HepG2 (cell line): Measurements from ENCODE around the gene GRK5. TPM values are rescaled to one million over a fixed set of nuclear protein-coding genes. Genes with fewer than 3 reads are reported as not detected.
A peak's percentile ranks its signal among the peaks of the same experiment; 100 is the strongest.

Source experiments
- EED ChIP-seq: sonication (generic); formaldehyde crosslinking; IDR thresholded peaks from 2 replicates; pipeline ENCODE4 v1.5.0; 2020; ENCODE audit warnings: mild to moderate bottlenecking, missing genetic modification reagents
- EP300 ChIP-seq, 3 experiments: sonication (generic) in 1 of 3; formaldehyde crosslinking in 1 of 3; IDR thresholded peaks; 2 replicates each; pipeline versions ENCODE4 v1.5.1 to v1.6.1; 2011 to 2020; ENCODE audit warnings: low read depth in 2 of 3, low read length in 2 of 3, borderline replicate concordance in 1 of 3, improper control_type of control experiment in 1 of 3, mild to moderate bottlenecking in 1 of 3, missing genetic modification reagents in 1 of 3, moderate library complexity in 1 of 3
- FOXK2 ChIP-seq: fragments of 450-650 bp; IDR thresholded peaks from 2 replicates; pipeline ENCODE4 v1.6.1; 2016
- FOXM1 ChIP-seq: sonication (generic); formaldehyde crosslinking; IDR thresholded peaks from 2 replicates; pipeline ENCODE4 v1.5.0; 2020; ENCODE audit warnings: missing genetic modification reagents
- ISL2 ChIP-seq: sonication (generic); formaldehyde crosslinking; IDR thresholded peaks from 2 replicates; pipeline ENCODE4 v1.5.0; 2020; ENCODE audit warnings: missing genetic modification reagents
- MED1 ChIP-seq: sonication (generic); formaldehyde crosslinking; IDR thresholded peaks from 2 replicates; pipeline ENCODE4 v1.4.0; 2020; ENCODE audit warnings: missing genetic modification reagents
- MTERF4 ChIP-seq: sonication (generic); formaldehyde crosslinking; IDR thresholded peaks from 2 replicates; pipeline ENCODE4 v1.8.0; 2023; ENCODE audit warnings: mild to moderate bottlenecking, missing genetic modification reagents
- MYNN ChIP-seq: sonication (generic); formaldehyde crosslinking; IDR thresholded peaks from 2 replicates; pipeline ENCODE4 v1.4.0; 2020; ENCODE audit warnings: mild to moderate bottlenecking, low read depth, missing genetic modification reagents
- MZF1 ChIP-seq: sonication (generic); formaldehyde crosslinking; IDR thresholded peaks from 2 replicates; pipeline ENCODE4 v1.8.1; 2023; ENCODE audit warnings: mild to moderate bottlenecking, missing genetic modification reagents, borderline replicate concordance
- NFKB2 ChIP-seq: sonication (generic); formaldehyde crosslinking; IDR thresholded peaks from 2 replicates; pipeline ENCODE4 v1.4.0; 2020; ENCODE audit warnings: missing genetic modification reagents, borderline replicate concordance
- PATZ1 ChIP-seq: sonication (generic); formaldehyde crosslinking; IDR thresholded peaks from 2 replicates; pipeline ENCODE4 v1.4.0; 2020; ENCODE audit warnings: missing genetic modification reagents
- PHB2 ChIP-seq: fragments of 450-650 bp; IDR thresholded peaks from 2 replicates; pipeline ENCODE4 v1.6.1; 2018; ENCODE audit not compliant: partially characterized antibody
- PHF21A ChIP-seq: sonication (generic); formaldehyde crosslinking; IDR thresholded peaks from 2 replicates; pipeline ENCODE4 v1.5.0; 2020; ENCODE audit warnings: mild to moderate bottlenecking, missing genetic modification reagents
- RELA ChIP-seq: sonication (generic); formaldehyde crosslinking; IDR thresholded peaks from 2 replicates; pipeline ENCODE4 v1.4.0; 2020; ENCODE audit warnings: missing genetic modification reagents
- RXRA ChIP-seq: sonication (generic); formaldehyde crosslinking; IDR thresholded peaks from 2 replicates; pipeline ENCODE4 v1.5.1; 2020; ENCODE audit warnings: missing genetic modification reagents
- SAFB2 ChIP-seq: sonication (generic); formaldehyde crosslinking; IDR thresholded peaks from 2 replicates; pipeline ENCODE4 v1.5.1; 2020; ENCODE audit warnings: missing genetic modification reagents, low read depth, mild to moderate bottlenecking, borderline replicate concordance
- YEATS2 ChIP-seq: sonication (generic); formaldehyde crosslinking; IDR thresholded peaks from 2 replicates; pipeline ENCODE4 v1.4.0; 2020; ENCODE audit warnings: missing genetic modification reagents, borderline replicate concordance
- ZBTB33 ChIP-seq: sonication (generic); formaldehyde crosslinking; IDR thresholded peaks from 2 replicates; pipeline ENCODE4 v1.4.0; 2020; ENCODE audit warnings: missing genetic modification reagents
- ZNF260 ChIP-seq: sonication (generic); formaldehyde crosslinking; IDR thresholded peaks from 2 replicates; pipeline ENCODE4 v1.4.0; 2020; ENCODE audit warnings: missing genetic modification reagents, low read depth, mild to moderate bottlenecking, borderline replicate concordance
- ZNF781 ChIP-seq: sonication (generic); formaldehyde crosslinking; IDR thresholded peaks from 2 replicates; pipeline ENCODE4 v1.5.1; 2020; ENCODE audit warnings: borderline replicate concordance, mild to moderate bottlenecking, missing genetic modification reagents; ENCODE audit errors: not compliant biosample characterization
- polyA plus RNA-seq, 8 experiments: library from polyadenylated mRNA; depleted of rRNA in 3 of 8; stranded (reverse) in 7 of 8; unstranded in 1 of 8; fragments of >200 nt; fragmentation: Illumina TruSeq in 4 of 8; extraction: Trizol in 4 of 8; gene quantifications; 2 replicates each; pipeline versions ENCODE4 v1.2.1 to v1.2.3, GENCODE V29; 2011 to 2016; ENCODE audit warnings: low read depth in 4 of 8, missing spikeins in 1 of 8, mixed read lengths in 1 of 8; ENCODE audit not compliant: insufficient read depth in 1 of 8
- total RNA-seq, 5 experiments: library from RNA; depleted of rRNA; stranded (reverse); fragments of >200 nt; fragmentation: Illumina TruSeq; extraction: Trizol; gene quantifications; 2 replicates each; pipeline ENCODE4 v1.2.3, GENCODE V29; 2016; ENCODE audit warnings: low read depth in 1 of 5
- TF ChIP-seq, protein P1 (sequence below): IDR thresholded peaks from 2 replicates; pipeline ENCODE4 v1.6.1; 2016
- TF ChIP-seq, protein P2 (sequence below): sonication (generic); formaldehyde crosslinking; IDR thresholded peaks from 2 replicates; pipeline ENCODE4 v1.4.0; 2020; ENCODE audit warnings: missing genetic modification reagents

GRK5 gene
- total and polyA plus RNA-seq, 2 of the 13 experiments (the other 11 are each of a cell fraction or from before 2014, with no cell fraction given), result 10.4 to 12.6 TPM

GRCh38 chr10:119340893-119341458 lies 133.6 kb downstream of the GRK5 start (continued):
- TF ChIP-seq ZBTB33 (CRISPR knock-in tag) (peak; percentile 7; the same call in 1 of the 2 replicates), NFKB2 (CRISPR knock-in tag) (peak; percentile 46; the same call in 1 of the 2 replicates), MED1 (no peak), RELA (CRISPR knock-in tag) (0 out of 2 replicates have a peak, but pooled peaks have one; percentile 57), MTERF4 (CRISPR knock-in tag) (no peak), EP300 (IDR thresholded peaks at IDR 0.05; ENCODE audit: low read depth in 2 of 2, low read length in 2 of 2) (peak in 1 of 2 experiments; percentile 20; a peak in 1 of 4 replicates), EP300 (CRISPR knock-in tag; IDR thresholded peaks at IDR 0.05; ENCODE audit: borderline replicate concordance) (no peak), EED (0 out of 2 replicates have a peak, but pooled peaks have one; percentile 26), ISL2 (CRISPR knock-in tag) (no peak), ZNF781 (CRISPR knock-in tag) (no peak), FOXK2 (no peak), SAFB2 (CRISPR knock-in tag) (0 out of 2 replicates have a peak, but pooled peaks have one; percentile 35), PATZ1 (no peak), RXRA (CRISPR knock-in tag) (0 out of 2 replicates have a peak, but pooled peaks have one; percentile 34), ZNF260 (CRISPR knock-in tag) (no peak), YEATS2 (CRISPR knock-in tag) (no peak), PHB2 (no peak), PHF21A (CRISPR knock-in tag) (peak; percentile 49; the same call in 1 of the 2 replicates), MZF1 (CRISPR knock-in tag) (no peak), MYNN (CRISPR knock-in tag) (no peak), FOXM1 (CRISPR knock-in tag) (no peak)
- TF ChIP-seq, protein P1, sequence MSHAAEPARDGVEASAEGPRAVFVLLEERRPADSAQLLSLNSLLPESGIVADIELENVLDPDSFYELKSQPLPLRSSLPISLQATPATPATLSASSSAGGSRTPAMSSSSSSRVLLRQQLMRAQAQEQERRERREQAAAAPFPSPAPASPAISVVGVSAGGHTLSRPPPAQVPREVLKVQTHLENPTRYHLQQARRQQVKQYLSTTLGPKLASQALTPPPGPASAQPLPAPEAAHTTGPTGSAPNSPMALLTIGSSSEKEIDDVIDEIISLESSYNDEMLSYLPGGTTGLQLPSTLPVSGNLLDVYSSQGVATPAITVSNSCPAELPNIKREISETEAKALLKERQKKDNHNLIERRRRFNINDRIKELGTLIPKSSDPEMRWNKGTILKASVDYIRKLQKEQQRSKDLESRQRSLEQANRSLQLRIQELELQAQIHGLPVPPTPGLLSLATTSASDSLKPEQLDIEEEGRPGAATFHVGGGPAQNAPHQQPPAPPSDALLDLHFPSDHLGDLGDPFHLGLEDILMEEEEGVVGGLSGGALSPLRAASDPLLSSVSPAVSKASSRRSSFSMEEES (CRISPR knock-in tag), result no peak
- TF ChIP-seq, protein P2, sequence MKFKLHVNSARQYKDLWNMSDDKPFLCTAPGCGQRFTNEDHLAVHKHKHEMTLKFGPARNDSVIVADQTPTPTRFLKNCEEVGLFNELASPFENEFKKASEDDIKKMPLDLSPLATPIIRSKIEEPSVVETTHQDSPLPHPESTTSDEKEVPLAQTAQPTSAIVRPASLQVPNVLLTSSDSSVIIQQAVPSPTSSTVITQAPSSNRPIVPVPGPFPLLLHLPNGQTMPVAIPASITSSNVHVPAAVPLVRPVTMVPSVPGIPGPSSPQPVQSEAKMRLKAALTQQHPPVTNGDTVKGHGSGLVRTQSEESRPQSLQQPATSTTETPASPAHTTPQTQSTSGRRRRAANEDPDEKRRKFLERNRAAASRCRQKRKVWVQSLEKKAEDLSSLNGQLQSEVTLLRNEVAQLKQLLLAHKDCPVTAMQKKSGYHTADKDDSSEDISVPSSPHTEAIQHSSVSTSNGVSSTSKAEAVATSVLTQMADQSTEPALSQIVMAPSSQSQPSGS (CRISPR knock-in tag), result 0 out of 2 replicates have a peak, but pooled peaks have one; percentile 34
